Neural progenitor cell (in vitro differentiated cells): ENCODE measurements around the gene TNFSF13B. TPM values are rescaled to one million over a fixed set of nuclear protein-coding genes. Genes with fewer than 3 reads are reported as not detected.

Experiments used
- DNase-seq: peaks from one replicate; pipeline ENCODE4 v3.0.0-alpha.2; 2016; ENCODE audit warnings: low spot score
- H2AFZ ChIP-seq: fragments of 200-600 bp; sonication (generic); replicated peaks from 2 replicates; pipeline ENCODE4 v1.6.1; 2016; ENCODE audit warnings: antibody characterized with exemption
- H3F3A ChIP-seq: fragments of 200-600 bp; sonication (generic); 2 replicates; pipeline ENCODE4 v1.6.1; 2016; ENCODE audit warnings: antibody characterized with exemption, low read depth
- H3K27ac ChIP-seq: fragments of 200-600 bp; sonication (generic); 2 replicates; pipeline ENCODE4 v1.5.1; 2016; ENCODE audit warnings: mild to moderate bottlenecking
- H3K27me3 ChIP-seq: fragments of 200-600 bp; sonication (generic); 2 replicates; pipeline ENCODE4 v1.6.1; 2016; ENCODE audit warnings: mild to moderate bottlenecking, moderate library complexity
- H3K36me3 ChIP-seq: fragments of 200-600 bp; sonication (generic); 2 replicates; pipeline ENCODE4 v1.5.1; 2016
- H3K4me1 ChIP-seq: fragments of 200-600 bp; sonication (generic); 2 replicates; pipeline ENCODE4 v1.6.1; 2016; ENCODE audit warnings: mixed run types
- H3K4me2 ChIP-seq: fragments of 200-600 bp; sonication (generic); 2 replicates; pipeline ENCODE4 v1.6.1; 2016
- H3K4me3 ChIP-seq: fragments of 200-600 bp; sonication (generic); 2 replicates; pipeline ENCODE4 v1.5.1; 2016
- H3K79me2 ChIP-seq: fragments of 200-600 bp; sonication (generic); 2 replicates; pipeline ENCODE4 v1.6.1; 2016; ENCODE audit warnings: low read depth
- H3K9ac ChIP-seq: fragments of 200-600 bp; sonication (generic); 2 replicates; pipeline ENCODE4 v1.6.1; 2016
- H3K9me3 ChIP-seq: fragments of 200-600 bp; sonication (generic); 2 replicates; pipeline ENCODE4 v1.5.1; 2016; ENCODE audit warnings: low read depth
- H4K20me1 ChIP-seq: fragments of 200-600 bp; sonication (generic); 2 replicates; pipeline ENCODE4 v1.6.1; 2016; ENCODE audit warnings: low read depth
- H3K27ac Mint-ChIP-seq: 3 replicates; pipeline ENCODE4 v1.8.0; 2021; ENCODE audit warnings: mixed read lengths
- H3K27me3 Mint-ChIP-seq: 2 replicates; pipeline ENCODE4 v1.8.0; 2022; ENCODE audit warnings: low read depth, mild to moderate bottlenecking, inconsistent platforms, moderate library complexity, mixed read lengths; ENCODE audit not compliant: insufficient read depth
- H3K36me3 Mint-ChIP-seq: 3 replicates; pipeline ENCODE4 v1.8.0; 2021; ENCODE audit warnings: mixed read lengths
- H3K4me1 Mint-ChIP-seq: 3 replicates; pipeline ENCODE4 v1.8.0; 2021; ENCODE audit warnings: mixed read lengths
- H3K4me3 Mint-ChIP-seq: 3 replicates; pipeline ENCODE4 v1.8.0; 2021; ENCODE audit warnings: mild to moderate bottlenecking, moderate library complexity, mixed read lengths
- H3K9me3 Mint-ChIP-seq: 3 replicates; pipeline ENCODE4 v1.8.0; 2020; ENCODE audit warnings: mixed read lengths
- CTCF ChIP-seq: fragments of 200-600 bp; sonication (generic); IDR thresholded peaks from 2 replicates; pipeline ENCODE4 v1.5.1; 2017; ENCODE audit warnings: antibody characterized with exemption, mild to moderate bottlenecking
- EZH2 ChIP-seq: fragments of 200-600 bp; sonication (generic); IDR thresholded peaks from 2 replicates; pipeline ENCODE4 v1.6.1; 2017; ENCODE audit warnings: antibody characterized with exemption, mild to moderate bottlenecking, moderate library complexity
- EZH2phosphoT487 ChIP-seq: fragments of 200-600 bp; sonication (generic); IDR thresholded peaks from 2 replicates; pipeline ENCODE4 v1.6.1; 2017; ENCODE audit warnings: antibody characterized with exemption
- total RNA-seq: library from RNA; depleted of rRNA; stranded (reverse); fragments of >200 nt; gene quantifications from 2 replicates; pipeline ENCODE4 v1.2.3, GENCODE V29; 2015; ENCODE audit warnings: low replicate concordance

Gene TNFSF13B
- total RNA-seq, 1 donor from 2014 or later = 0.45 TPM

- H3K4me2 ChIP-seq = no peak overlapping the region
- Mint-ChIP-seq H3K36me3 (no peaks in the 10 kb centered on the region), H3K4me1 (no peaks in the 10 kb centered on the region), H3K4me3 (no peak overlapping the region), H3K27me3 (peaks cover 5% of the 10 kb centered on the region), H3K27ac (no peak overlapping the region), H3K9me3 (peaks cover 4% of the 10 kb centered on the region)
- no peak for TF ChIP-seq EZH2
- TF ChIP-seq CTCF = no peak
- no peak for TF ChIP-seq EZH2phosphoT487
- H3K9me3 ChIP-seq = no peaks in the 10 kb centered on the region
- no peaks in the 10 kb centered on the region for H3K79me2 ChIP-seq
- H3K9ac ChIP-seq = no peak overlapping the region
- no peaks in the 10 kb centered on the region for H3F3A ChIP-seq
- H3K4me3 ChIP-seq = no peak overlapping the region
- H3K27ac ChIP-seq = no peak overlapping the region
- no peaks in the 10 kb centered on the region for H3K4me1 ChIP-seq
- H3K36me3 ChIP-seq = no peaks in the 10 kb centered on the region
- H2AFZ ChIP-seq = no peak overlapping the region
- no peaks in the 10 kb centered on the region for H4K20me1 ChIP-seq
- H3K27me3 ChIP-seq = no peaks in the 10 kb centered on the region
- DNase-seq = no peak
Observed at GRCh38 chr13:108326309-108326708, 56.8 kb downstream of the TNFSF13B start.

GRCh38 chr13:108328848-108329247 is 59.3 kb downstream of the TNFSF13B start:
- DNase-seq = no peak
- no peaks in the 10 kb centered on the region for H3K27me3 ChIP-seq
- H3K36me3 Mint-ChIP-seq = no peaks in the 10 kb centered on the region
- H3K4me3 Mint-ChIP-seq = no peak overlapping the region
- no peaks in the 10 kb centered on the region for H3F3A ChIP-seq
- no peaks in the 10 kb centered on the region for H3K4me1 ChIP-seq
- no peak overlapping the region for H2AFZ ChIP-seq
- peaks cover 3% of the 10 kb centered on the region for H3K27me3 Mint-ChIP-seq
- H3K4me2 ChIP-seq = no peak overlapping the region
- H3K4me1 Mint-ChIP-seq = no peaks in the 10 kb centered on the region
- no peak overlapping the region for H3K27ac Mint-ChIP-seq
- H4K20me1 ChIP-seq = no peaks in the 10 kb centered on the region
- H3K27ac ChIP-seq = no peak overlapping the region
- TF ChIP-seq CTCF (no peak), EZH2phosphoT487 (no peak), EZH2 (no peak)
- no peak overlapping the region for H3K4me3 ChIP-seq
- H3K79me2 ChIP-seq = no peaks in the 10 kb centered on the region
- peaks cover 4% of the 10 kb centered on the region for H3K9me3 Mint-ChIP-seq
- no peaks in the 10 kb centered on the region for H3K36me3 ChIP-seq
- H3K9ac ChIP-seq = no peak overlapping the region
- no peaks in the 10 kb centered on the region for H3K9me3 ChIP-seq

DNA sequence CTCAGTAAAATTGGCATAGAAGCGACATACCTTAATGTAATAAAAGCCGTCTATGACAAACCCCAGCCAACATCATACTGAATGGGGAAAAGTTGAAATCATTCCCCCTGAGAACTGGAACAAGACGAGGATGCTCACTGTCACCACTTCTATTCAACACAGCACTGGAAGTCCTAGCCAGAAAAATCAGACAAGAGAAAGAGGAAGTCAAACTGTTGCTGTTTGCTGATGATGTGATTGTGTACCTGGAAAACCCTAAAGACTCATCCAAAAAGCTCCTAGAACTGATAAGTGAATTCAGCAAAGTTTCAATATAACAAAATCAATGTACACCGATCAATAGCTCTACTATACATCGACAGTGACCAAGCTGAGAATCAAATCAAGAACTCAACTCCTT is 63.3 kb downstream of the TNFSF13B start:
- Mint-ChIP-seq H3K9me3 (peaks cover 4% of the 10 kb centered on the region), H3K27me3 (peaks cover 3% of the 10 kb centered on the region), H3K4me1 (no peaks in the 10 kb centered on the region), H3K27ac (no peak overlapping the region), H3K36me3 (no peaks in the 10 kb centered on the region), H3K4me3 (no peak overlapping the region)
- H4K20me1 ChIP-seq = no peaks in the 10 kb centered on the region
- no peaks in the 10 kb centered on the region for H3K36me3 ChIP-seq
- no peak for TF ChIP-seq CTCF
- no peak for TF ChIP-seq EZH2
- no peak for TF ChIP-seq EZH2phosphoT487
- H3K79me2 ChIP-seq = no peaks in the 10 kb centered on the region
- no peak overlapping the region for H2AFZ ChIP-seq
- H3K4me2 ChIP-seq = no peak overlapping the region
- H3K4me3 ChIP-seq = no peak overlapping the region
- no peaks in the 10 kb centered on the region for H3K27me3 ChIP-seq
- H3F3A ChIP-seq = no peaks in the 10 kb centered on the region
- no peaks in the 10 kb centered on the region for H3K9me3 ChIP-seq
- no peak overlapping the region for H3K27ac ChIP-seq
- H3K4me1 ChIP-seq = no peaks in the 10 kb centered on the region
- no peak overlapping the region for H3K9ac ChIP-seq
- no peak for DNase-seq
